Measurements from ENCODE around the gene PCDHGA8.
A peak's percentile ranks its signal among the peaks of the same experiment; 100 is the strongest.

Gene PCDHGA8

GRCh38 chr5:141349917-141350619, 42.4 kb upstream of the PCDHGA8 start, which contains the start of gene PCDHGB1:
Gene PCDHGB1 (plus strand): TSS chr5:141350099. CDS start chr5:141350261, 162 bp downstream.
- ChIA-PET POLR2A (interaction anchor here (0.6 to 1.3 kb wide), 3 partner anchors 30 to 214 kb away, joined by 3 to 5 read pairs (median 4); partner anchors contain the start of gene TAF7), CTCF (interaction anchor here (0.5 to 5.6 kb wide), 42 partner anchors 8 to 544 kb away, joined by 3 to 33 read pairs (median 5); partner anchors contain the start of genes PCDHGA1, PCDHGA11, PCDHGA12 and PCDHGA2)
- no peaks in the 10 kb centered on the region for H3K36me3 ChIP-seq (ENCODE audit: control insufficient read depth in 2 of 2, insufficient read depth in 1 of 2, low read length in 2 of 2)
- no peak within 1 kb of the TSS for H3K27ac ChIP-seq (ENCODE audit: extremely low read depth, low read depth, low read length)
- peak within 1 kb of the TSS; percentile 34 for H3K4me3 ChIP-seq (ENCODE audit: low read depth, low read length)
- no peaks in the 10 kb centered on the region for H3K9me3 ChIP-seq (ENCODE audit: control insufficient read depth, insufficient read depth, low read depth, low read length)
- H3K4me1 ChIP-seq (ENCODE audit: control insufficient read depth, insufficient read depth, low read length) = peaks cover 2% of the 10 kb centered on the region; the same call in 1 of the 2 replicates
- TF ChIP-seq ZNF175 (tag by site-specific recombination; IDR thresholded peaks at IDR 0.05) (no peak), MEIS1 (CRISPR knock-in tag; IDR thresholded peaks at IDR 0.05; ENCODE audit: borderline replicate concordance) (no peak), INSM2 (tag by site-specific recombination; IDR thresholded peaks at IDR 0.05) (no peak), ZNF239 (tag by site-specific recombination; IDR thresholded peaks at IDR 0.05) (no peak), ZNF610 (tag by site-specific recombination; IDR thresholded peaks at IDR 0.05; ENCODE audit: borderline replicate concordance) (peak; percentile 85; the same call in 1 of the 2 replicates), ZNF23 (tag by site-specific recombination; IDR thresholded peaks at IDR 0.05; ENCODE audit: borderline replicate concordance) (no peak), SCRT1 (tag by site-specific recombination; IDR thresholded peaks at IDR 0.05; ENCODE audit: borderline replicate concordance) (no peak), GLIS1 (tag by site-specific recombination; IDR thresholded peaks at IDR 0.05) (no peak), ZNF121 (tag by site-specific recombination; IDR thresholded peaks at IDR 0.05) (no peak), ZNF404 (tag by site-specific recombination; IDR thresholded peaks at IDR 0.05) (no peak), ZNF654 (tag by site-specific recombination; IDR thresholded peaks at IDR 0.05; ENCODE audit: low read depth) (peak; percentile 66), ZNF302 (tag by site-specific recombination; IDR thresholded peaks at IDR 0.05; ENCODE audit: low read depth) (no peak), ZNF555 (tag by site-specific recombination; conservative IDR thresholded peaks at IDR 0.05) (no peak), ZNF335 (tag by site-specific recombination; conservative IDR thresholded peaks at IDR 0.05) (peak; percentile 69), ZNF324 (tag by site-specific recombination; IDR thresholded peaks at IDR 0.05) (no peak), ZNF391 (tag by site-specific recombination; IDR thresholded peaks at IDR 0.05; ENCODE audit: borderline replicate concordance, low read depth) (no peak), ZNF112 (tag by site-specific recombination; IDR thresholded peaks at IDR 0.05) (no peak), ZBTB8A (tag by site-specific recombination; IDR thresholded peaks at IDR 0.05) (no peak), IKZF3 (tag by site-specific recombination; IDR thresholded peaks at IDR 0.05) (no peak), ZSCAN23 (tag by site-specific recombination; IDR thresholded peaks at IDR 0.05) (no peak), ZNF266 (tag by site-specific recombination; IDR thresholded peaks at IDR 0.05; ENCODE audit: low read depth) (no peak), KLF10 (tag by site-specific recombination; IDR thresholded peaks at IDR 0.05) (no peak), ZNF530 (tag by site-specific recombination; IDR thresholded peaks at IDR 0.05; ENCODE audit: low read depth) (no peak), ZNF114 (tag by site-specific recombination; IDR thresholded peaks at IDR 0.05) (no peak), EGR2 (tag by site-specific recombination; IDR thresholded peaks at IDR 0.05; ENCODE audit: low read depth) (no peak), ZSCAN5A (tag by site-specific recombination; IDR thresholded peaks at IDR 0.05) (no peak), ZNF2 (tag by site-specific recombination; IDR thresholded peaks at IDR 0.05) (peak; percentile 67; the same call in 1 of the 2 replicates), TCF7L2 (IDR thresholded peaks at IDR 0.05; ENCODE audit: borderline replicate concordance, low read depth, low read length) (no peak)
- TF ChIP-seq, protein P1, sequence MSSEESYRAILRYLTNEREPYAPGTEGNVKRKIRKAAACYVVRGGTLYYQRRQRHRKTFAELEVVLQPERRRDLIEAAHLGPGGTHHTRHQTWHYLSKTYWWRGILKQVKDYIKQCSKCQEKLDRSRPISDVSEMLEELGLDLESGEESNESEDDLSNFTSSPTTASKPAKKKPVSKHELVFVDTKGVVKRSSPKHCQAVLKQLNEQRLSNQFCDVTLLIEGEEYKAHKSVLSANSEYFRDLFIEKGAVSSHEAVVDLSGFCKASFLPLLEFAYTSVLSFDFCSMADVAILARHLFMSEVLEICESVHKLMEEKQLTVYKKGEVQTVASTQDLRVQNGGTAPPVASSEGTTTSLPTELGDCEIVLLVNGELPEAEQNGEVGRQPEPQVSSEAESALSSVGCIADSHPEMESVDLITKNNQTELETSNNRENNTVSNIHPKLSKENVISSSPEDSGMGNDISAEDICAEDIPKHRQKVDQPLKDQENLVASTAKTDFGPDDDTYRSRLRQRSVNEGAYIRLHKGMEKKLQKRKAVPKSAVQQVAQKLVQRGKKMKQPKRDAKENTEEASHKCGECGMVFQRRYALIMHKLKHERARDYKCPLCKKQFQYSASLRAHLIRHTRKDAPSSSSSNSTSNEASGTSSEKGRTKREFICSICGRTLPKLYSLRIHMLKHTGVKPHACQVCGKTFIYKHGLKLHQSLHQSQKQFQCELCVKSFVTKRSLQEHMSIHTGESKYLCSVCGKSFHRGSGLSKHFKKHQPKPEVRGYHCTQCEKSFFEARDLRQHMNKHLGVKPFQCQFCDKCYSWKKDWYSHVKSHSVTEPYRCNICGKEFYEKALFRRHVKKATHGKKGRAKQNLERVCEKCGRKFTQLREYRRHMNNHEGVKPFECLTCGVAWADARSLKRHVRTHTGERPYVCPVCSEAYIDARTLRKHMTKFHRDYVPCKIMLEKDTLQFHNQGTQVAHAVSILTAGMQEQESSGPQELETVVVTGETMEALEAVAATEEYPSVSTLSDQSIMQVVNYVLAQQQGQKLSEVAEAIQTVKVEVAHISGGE (tag by site-specific recombination; conservative IDR thresholded peaks at IDR 0.05; ENCODE audit: low read depth) = peak; percentile 54
- TF ChIP-seq, protein P2, sequence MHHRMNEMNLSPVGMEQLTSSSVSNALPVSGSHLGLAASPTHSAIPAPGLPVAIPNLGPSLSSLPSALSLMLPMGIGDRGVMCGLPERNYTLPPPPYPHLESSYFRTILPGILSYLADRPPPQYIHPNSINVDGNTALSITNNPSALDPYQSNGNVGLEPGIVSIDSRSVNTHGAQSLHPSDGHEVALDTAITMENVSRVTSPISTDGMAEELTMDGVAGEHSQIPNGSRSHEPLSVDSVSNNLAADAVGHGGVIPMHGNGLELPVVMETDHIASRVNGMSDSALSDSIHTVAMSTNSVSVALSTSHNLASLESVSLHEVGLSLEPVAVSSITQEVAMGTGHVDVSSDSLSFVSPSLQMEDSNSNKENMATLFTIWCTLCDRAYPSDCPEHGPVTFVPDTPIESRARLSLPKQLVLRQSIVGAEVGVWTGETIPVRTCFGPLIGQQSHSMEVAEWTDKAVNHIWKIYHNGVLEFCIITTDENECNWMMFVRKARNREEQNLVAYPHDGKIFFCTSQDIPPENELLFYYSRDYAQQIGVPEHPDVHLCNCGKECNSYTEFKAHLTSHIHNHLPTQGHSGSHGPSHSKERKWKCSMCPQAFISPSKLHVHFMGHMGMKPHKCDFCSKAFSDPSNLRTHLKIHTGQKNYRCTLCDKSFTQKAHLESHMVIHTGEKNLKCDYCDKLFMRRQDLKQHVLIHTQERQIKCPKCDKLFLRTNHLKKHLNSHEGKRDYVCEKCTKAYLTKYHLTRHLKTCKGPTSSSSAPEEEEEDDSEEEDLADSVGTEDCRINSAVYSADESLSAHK (tag by site-specific recombination; IDR thresholded peaks at IDR 0.05) = no peak
